HG03442 (cell line): Measurements from ENCODE around the gene GALNT9.
"Not testable (repeated sequence)": the region's sequence is repeated elsewhere in the genome, so short reads cannot be mapped to it uniquely, and the experiment has no call there.

Experiments used
- ATAC-seq: cut with Tn5 transposase; IDR thresholded peaks from one replicate; pipeline ENCODE4 v1.9.1; 2021; ENCODE audit warnings: mild to moderate bottlenecking, moderate library complexity; ENCODE audit not compliant: unreplicated experiment

The GALNT9 gene

GRCh38 chr12:132202929-132203721 is 126.3 kb downstream of the GALNT9 start:
- no peak for ATAC-seq

- ATAC-seq = no peak
Observed at GRCh38 chr12:132201391-132202120, 127.8 kb downstream of the GALNT9 start.

GRCh38 chr12:132200800-132201199 is 128.6 kb downstream of the GALNT9 start:
- ATAC-seq = no peak

GRCh38 chr12:132199526-132200319 is 129.7 kb downstream of the GALNT9 start:
- ATAC-seq = no peak

- ATAC-seq = no peak
Observed at GRCh38 chr12:132199101-132199500, 130.3 kb downstream of the GALNT9 start.

- ATAC-seq = no peak
Observed at GRCh38 chr12:132197581-132198354, 131.6 kb downstream of the GALNT9 start.

- no peak for ATAC-seq
Observed at GRCh38 chr12:132196873-132197390, 132.5 kb downstream of the GALNT9 start.

- ATAC-seq = no peak
Observed at GRCh38 chr12:132196038-132196872, 133.1 kb downstream of the GALNT9 start.

GRCh38 chr12:132195242-132195641 is 134.1 kb downstream of the GALNT9 start:
- ATAC-seq = not testable (repeated sequence)

GRCh38 chr12:132194556-132194955 is 134.8 kb downstream of the GALNT9 start:
- no peak for ATAC-seq

GRCh38 chr12:132194056-132194455 is 135.3 kb downstream of the GALNT9 start:
- ATAC-seq = no peak

GRCh38 chr12:132191715-132192553 is 137.5 kb downstream of the GALNT9 start:
- ATAC-seq = no peak

GRCh38 chr12:132190834-132191500 is 138.4 kb downstream of the GALNT9 start:
- ATAC-seq = no peak

GRCh38 chr12:132190012-132190755 is 139.2 kb downstream of the GALNT9 start:
- peak; percentile 16 for ATAC-seq

- ATAC-seq = peak; percentile 90
Observed at GRCh38 chr12:132189378-132190011, 139.9 kb downstream of the GALNT9 start.

GRCh38 chr12:132188916-132189325 is 140.5 kb downstream of the GALNT9 start:
- ATAC-seq = no peak

- no peak for ATAC-seq
Observed at GRCh38 chr12:132188451-132188901, 140.9 kb downstream of the GALNT9 start.
